ENCODE data around the gene DCAF12L2.
"Not testable (repeated sequence)": the region's sequence is repeated elsewhere in the genome, so short reads cannot be mapped to it uniquely, and the experiment has no call there.

DCAF12L2 gene

GRCh38 chrX:126165721-126166461 lies at the start of gene DCAF12L2:
Gene DCAF12L2 (minus strand): TSS chrX:126166289. CDS start chrX:126165924, 365 bp downstream.
- DNase-seq: no peak

- DNase-seq: not testable (repeated sequence)
Observed at GRCh38 chrX:126190888-126191287, 24.8 kb upstream of the DCAF12L2 start.

GRCh38 chrX:126177133-126177840 lies 11.2 kb upstream of the DCAF12L2 start:
- no peak for DNase-seq

- no peak for DNase-seq
Observed at GRCh38 chrX:126170720-126171119, 4.6 kb upstream of the DCAF12L2 start.

- DNase-seq: no peak
Observed at GRCh38 chrX:126167560-126167959, 1.5 kb upstream of the DCAF12L2 start.

- no peak for DNase-seq
Observed at GRCh38 chrX:126165401-126165720, 728 bp downstream of the DCAF12L2 start.

GRCh38 chrX:126164689-126165400 lies 1.2 kb downstream of the DCAF12L2 start:
- DNase-seq: no peak

- DNase-seq: no peak
Observed at GRCh38 chrX:126164226-126164625, 1.9 kb downstream of the DCAF12L2 start.

- DNase-seq: no peak
Observed at GRCh38 chrX:126141014-126141413, 25.1 kb downstream of the DCAF12L2 start.

GRCh38 chrX:126137899-126138298 lies 28.2 kb downstream of the DCAF12L2 start:
- DNase-seq: peak; percentile 9

GRCh38 chrX:126124721-126125120 lies 41.4 kb downstream of the DCAF12L2 start:
- DNase-seq: no peak

Measured in NCI-H526 treated with DMSO at 0.1 percent for 48 hours (cell line).